Mesendoderm (in vitro differentiated cells): Measurements from ENCODE around the gene PCIF1.
A peak's percentile ranks its signal among the peaks of the same experiment; 100 is the strongest.
"Not testable (repeated sequence)": the region's sequence is repeated elsewhere in the genome, so short reads cannot be mapped to it uniquely, and the experiment has no call there.

ENCODE experiments used
- DNase-seq: peaks from one replicate; pipeline ENCODE4 v3.0.0; 2013
- H2AK5ac ChIP-seq: 2 replicates; pipeline ENCODE4 v1.6.1; 2013; ENCODE audit warnings: low read length, inconsistent platforms
- H2BK120ac ChIP-seq: 2 replicates; pipeline ENCODE4 v1.6.1; 2013; ENCODE audit warnings: low read depth, mild to moderate bottlenecking, low read length, moderate library complexity, mixed read lengths
- H2BK15ac ChIP-seq: replicated peaks from 2 replicates; pipeline ENCODE4 v1.6.1; 2013; ENCODE audit warnings: low read depth, mild to moderate bottlenecking, moderate library complexity
- H2BK5ac ChIP-seq: 2 replicates; pipeline ENCODE4 v1.6.1; 2013; ENCODE audit warnings: low read length, inconsistent platforms
- H3K18ac ChIP-seq: 2 replicates; pipeline ENCODE4 v1.6.1; 2013; ENCODE audit warnings: mild to moderate bottlenecking, low read length, mixed read lengths
- H3K23ac ChIP-seq: one replicate; pipeline ENCODE4 v1.6.1; 2013; ENCODE audit warnings: low read length
- H3K27ac ChIP-seq: 2 replicates; pipeline ENCODE4 v1.5.1; 2013; ENCODE audit warnings: low read depth, mild to moderate bottlenecking, inconsistent platforms, low read length, moderate library complexity
- H3K27me3 ChIP-seq: 2 replicates; pipeline ENCODE4 v1.6.1; 2013; ENCODE audit warnings: low read length, control low read depth, mild to moderate bottlenecking, inconsistent platforms; ENCODE audit not compliant: insufficient read depth, poor library complexity
- H3K36me3 ChIP-seq: 2 replicates; pipeline ENCODE4 v1.6.1; 2013; ENCODE audit warnings: low read length, inconsistent platforms; ENCODE audit not compliant: control insufficient read depth, insufficient read depth
- H3K4ac ChIP-seq: one replicate; pipeline ENCODE4 v1.6.1; 2013; ENCODE audit warnings: low read depth, mild to moderate bottlenecking, low read length, moderate library complexity
- H3K4me1 ChIP-seq: 2 replicates; pipeline ENCODE4 v1.6.1; 2013; ENCODE audit warnings: low read depth, low read length, inconsistent platforms; ENCODE audit not compliant: control insufficient read depth
- H3K4me2 ChIP-seq: 2 replicates; pipeline ENCODE4 v1.6.1; 2013; ENCODE audit warnings: low read length
- H3K4me3 ChIP-seq: 2 replicates; pipeline ENCODE4 v1.5.1; 2013; ENCODE audit warnings: mild to moderate bottlenecking, low read length
- H3K56ac ChIP-seq: one replicate; pipeline ENCODE4 v1.6.1; 2013; ENCODE audit warnings: low read length
- H3K79me1 ChIP-seq: 2 replicates; pipeline ENCODE4 v1.6.1; 2013; ENCODE audit warnings: low read length, inconsistent platforms
- H3K79me2 ChIP-seq: 2 replicates; pipeline ENCODE4 v1.6.1; 2013; ENCODE audit warnings: mild to moderate bottlenecking, low read length; ENCODE audit not compliant: control insufficient read depth, insufficient read depth
- H3K9ac ChIP-seq: 2 replicates; pipeline ENCODE4 v1.6.1; 2013; ENCODE audit warnings: low read length, inconsistent platforms
- H4K5ac ChIP-seq: one replicate; pipeline ENCODE4 v1.6.1; 2013; ENCODE audit warnings: low read length
- H4K8ac ChIP-seq: one replicate; pipeline ENCODE4 v1.6.1; 2013; ENCODE audit warnings: low read depth, mild to moderate bottlenecking, control low read depth, low read length, moderate library complexity
- WGBS: extraction: QIAGEN DNeasy Blood & Tissue Kit; methylation state at CpG from one replicate; pipeline ENCODE4 v1.1.7; 2013; ENCODE audit warnings: low lambda C conversion rate, missing lambda C conversion rate; ENCODE audit not compliant: insufficient coverage; ENCODE audit errors: extremely low coverage; 5-methylcytosine and 5-hydroxymethylcytosine counted together

The PCIF1 gene

DNA sequence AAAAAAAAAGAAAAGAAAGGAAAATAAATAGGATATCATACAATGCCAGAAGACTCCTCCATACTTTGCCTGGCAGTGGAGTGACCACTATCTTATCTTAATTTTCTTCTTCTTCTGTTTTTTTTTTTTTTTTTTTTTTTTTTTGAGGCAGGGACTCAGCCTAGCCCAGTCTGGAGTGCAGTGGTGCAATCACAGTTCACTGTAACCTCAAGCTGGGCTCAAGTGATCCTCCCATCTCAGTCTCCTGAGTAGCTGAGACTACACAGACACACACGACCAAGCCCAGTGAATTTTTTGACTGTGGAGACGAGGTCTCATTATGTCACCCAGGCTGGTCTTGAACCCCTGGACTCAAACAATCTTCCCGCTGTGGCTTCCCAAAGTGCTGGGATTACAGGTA is 57.1 kb downstream of the PCIF1 start:
- Histone ChIP-seq H3K79me1 (no peaks in the 10 kb centered on the region), H3K4me1 (peaks cover 5% of the 10 kb centered on the region), H3K4ac (no peak overlapping the region), H2AK5ac (no peak overlapping the region), H2BK5ac (no peak overlapping the region), H3K23ac (no peak overlapping the region), H2BK120ac (no peak overlapping the region), H3K27ac (no peak overlapping the region), H3K4me2 (no peak overlapping the region), H4K5ac (no peak overlapping the region), H3K79me2 (no peaks in the 10 kb centered on the region), H3K27me3 (no peaks in the 10 kb centered on the region), H3K4me3 (no peak overlapping the region), H3K56ac (peak overlapping the region; percentile 15), H3K18ac (no peak overlapping the region), H4K8ac (no peak overlapping the region), H2BK15ac (no peak overlapping the region), H3K9ac (no peak overlapping the region), H3K36me3 (no peaks in the 10 kb centered on the region)
- WGBS = no CpG with 5 or more reads among the region's 3 CpGs
- DNase-seq = no peak

GRCh38 chr20:45993197-45993951 is 58.9 kb downstream of the PCIF1 start:
- no peaks in the 10 kb centered on the region for H3K36me3 ChIP-seq
- H3K27me3 ChIP-seq = no peaks in the 10 kb centered on the region
- H3K79me1 ChIP-seq = no peaks in the 10 kb centered on the region
- H4K5ac ChIP-seq = no peak overlapping the region
- no peak overlapping the region for H2BK120ac ChIP-seq
- H2AK5ac ChIP-seq = no peak overlapping the region
- no peak overlapping the region for H2BK15ac ChIP-seq
- H4K8ac ChIP-seq = no peak overlapping the region
- no peaks in the 10 kb centered on the region for H3K79me2 ChIP-seq
- H3K23ac ChIP-seq = no peak overlapping the region
- no peak overlapping the region for H3K4me3 ChIP-seq
- H3K4me1 ChIP-seq = peaks cover 5% of the 10 kb centered on the region
- H3K56ac ChIP-seq = peak overlapping the region; percentile 73
- H2BK5ac ChIP-seq = no peak overlapping the region
- H3K4ac ChIP-seq = no peak overlapping the region
- no CpG with 5 or more reads among the region's 12 CpGs for WGBS
- no peak overlapping the region for H3K4me2 ChIP-seq
- peak overlapping the region; percentile 2 for H3K27ac ChIP-seq
- peak overlapping the region; percentile 2 for H3K18ac ChIP-seq
- peak overlapping the region; percentile 46 for H3K9ac ChIP-seq
- peak; percentile 93 for DNase-seq

GRCh38 chr20:45994761-45995493 is 60.4 kb downstream of the PCIF1 start:
- Histone ChIP-seq H3K4me2 (no peak overlapping the region), H3K4me1 (peaks cover 5% of the 10 kb centered on the region), H3K18ac (peak overlapping the region; percentile 19), H3K4me3 (no peak overlapping the region), H2BK120ac (peak overlapping the region; percentile 90), H3K23ac (no peak overlapping the region), H3K27me3 (no peaks in the 10 kb centered on the region), H2BK15ac (no peak overlapping the region), H3K27ac (no peak overlapping the region), H3K9ac (no peak overlapping the region), H2AK5ac (no peak overlapping the region), H3K36me3 (no peaks in the 10 kb centered on the region), H3K79me1 (no peaks in the 10 kb centered on the region), H3K79me2 (no peaks in the 10 kb centered on the region), H4K8ac (no peak overlapping the region), H2BK5ac (no peak overlapping the region), H3K4ac (no peak overlapping the region), H4K5ac (no peak overlapping the region), H3K56ac (no peak overlapping the region)
- no CpG with 5 or more reads among the region's 9 CpGs for WGBS
- DNase-seq = no peak

DNA sequence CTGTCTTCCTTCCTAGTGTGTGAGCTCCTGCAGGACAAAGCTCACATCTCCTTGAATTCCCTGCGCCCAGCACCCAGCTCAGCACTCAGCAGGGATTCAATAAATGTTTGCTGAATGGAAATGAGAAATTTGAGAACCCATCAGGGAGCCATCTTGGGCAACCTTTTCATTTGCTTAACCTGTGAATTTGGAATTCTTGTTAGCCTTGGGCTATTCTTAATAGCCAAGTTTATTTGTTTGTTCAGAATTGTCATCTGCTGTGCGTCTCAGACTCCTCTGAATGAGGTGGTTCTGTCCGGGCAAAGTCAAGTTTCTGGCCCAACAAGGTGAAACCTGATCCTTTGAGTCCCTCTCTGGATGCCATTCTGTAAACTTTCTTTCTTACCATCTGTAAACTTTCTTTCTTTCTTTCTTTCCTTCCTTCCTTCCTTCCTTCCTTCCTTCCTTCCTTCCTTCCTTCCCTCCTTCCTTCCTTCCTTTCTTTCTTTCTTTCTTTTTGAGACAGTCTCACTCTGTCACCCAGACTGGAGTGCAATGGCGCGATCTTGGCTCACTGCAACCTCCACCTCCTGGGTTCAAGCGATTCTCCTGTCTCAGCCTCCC is 61.1 kb downstream of the PCIF1 start:
- WGBS = no CpG with 5 or more reads among the region's 6 CpGs
- H3K36me3 ChIP-seq, H3K56ac ChIP-seq, H4K8ac ChIP-seq, DNase-seq, H3K4me2 ChIP-seq, H4K5ac ChIP-seq, H3K4ac ChIP-seq, H3K27ac ChIP-seq, H2BK15ac ChIP-seq, H3K4me1 ChIP-seq, H3K23ac ChIP-seq, H3K4me3 ChIP-seq, H2AK5ac ChIP-seq, H3K27me3 ChIP-seq, H3K79me1 ChIP-seq, H2BK5ac ChIP-seq, H3K9ac ChIP-seq, H3K79me2 ChIP-seq: not testable (repeated sequence)
- H2BK120ac ChIP-seq = peak overlapping the region; percentile 90
- H3K18ac ChIP-seq = peak overlapping the region; percentile 19

- no peak overlapping the region for H3K9ac ChIP-seq
- no peaks in the 10 kb centered on the region for H3K79me2 ChIP-seq
- no peak overlapping the region for H3K4ac ChIP-seq
- H3K27ac ChIP-seq = no peak overlapping the region
- no peaks in the 10 kb centered on the region for H3K79me1 ChIP-seq
- H3K23ac ChIP-seq = no peak overlapping the region
- no peak overlapping the region for H3K18ac ChIP-seq
- no peak overlapping the region for H3K4me3 ChIP-seq
- no peak overlapping the region for H4K8ac ChIP-seq
- no peak overlapping the region for H2BK120ac ChIP-seq
- H3K27me3 ChIP-seq = no peaks in the 10 kb centered on the region
- H2AK5ac ChIP-seq = no peak overlapping the region
- H3K4me1 ChIP-seq = peaks cover 9% of the 10 kb centered on the region
- no peak overlapping the region for H2BK15ac ChIP-seq
- no peak overlapping the region for H4K5ac ChIP-seq
- no peak overlapping the region for H2BK5ac ChIP-seq
- WGBS = no CpG with 5 or more reads among the region's 3 CpGs
- H3K36me3 ChIP-seq = no peaks in the 10 kb centered on the region
- H3K4me2 ChIP-seq = no peak overlapping the region
- no peak for DNase-seq
- H3K56ac ChIP-seq = peak overlapping the region; percentile 29
These were observed 62.7 kb downstream of the PCIF1 start for GRCh38 chr20:45997187-45997586.
